ENCODE results near the gene TMEM154.

Gene TMEM154

GRCh38 chr4:152620915-152621314 is 58.9 kb downstream of the TMEM154 start:
- no peak for ATAC-seq

GRCh38 chr4:152620218-152620617 is 59.6 kb downstream of the TMEM154 start:
- ATAC-seq, result no peak

GRCh38 chr4:152619556-152619955 is 60.2 kb downstream of the TMEM154 start:
- ATAC-seq, result no peak

- no peak for ATAC-seq
Measured at GRCh38 chr4:152618971-152619370, 60.8 kb downstream of the TMEM154 start.

- no peak for ATAC-seq
Measured at GRCh38 chr4:152616804-152617203, 63.0 kb downstream of the TMEM154 start.

GRCh38 chr4:152613841-152614721 is 65.7 kb downstream of the TMEM154 start:
- ATAC-seq, result no peak

GRCh38 chr4:152613351-152613750 is 66.4 kb downstream of the TMEM154 start:
- no peak for ATAC-seq

GRCh38 chr4:152610131-152610530 is 69.7 kb downstream of the TMEM154 start:
- no peak for ATAC-seq

GRCh38 chr4:152609481-152609880 is 70.3 kb downstream of the TMEM154 start:
- no peak for ATAC-seq

GRCh38 chr4:152607178-152607577 is 72.6 kb downstream of the TMEM154 start:
- no peak for ATAC-seq

- ATAC-seq, result peak; percentile 55 to 67
Measured at GRCh38 chr4:152606753-152607152, 73.0 kb downstream of the TMEM154 start.

GRCh38 chr4:152605641-152606335 is 74.0 kb downstream of the TMEM154 start:
- no peak for ATAC-seq

GRCh38 chr4:152605031-152605430 is 74.8 kb downstream of the TMEM154 start:
- ATAC-seq, result no peak

GRCh38 chr4:152601156-152601555 is 78.6 kb downstream of the TMEM154 start:
- no peak for ATAC-seq

- no peak for ATAC-seq
Measured at GRCh38 chr4:152599636-152600035, 80.2 kb downstream of the TMEM154 start.

GRCh38 chr4:152599095-152599494 is 80.7 kb downstream of the TMEM154 start:
- no peak for ATAC-seq

GRCh38 chr4:152598454-152598853 is 81.3 kb downstream of the TMEM154 start:
- ATAC-seq, result no peak

GRCh38 chr4:152594978-152595925 is 84.5 kb downstream of the TMEM154 start:
- ATAC-seq, result no peak

- no peak for ATAC-seq
Measured at GRCh38 chr4:152594057-152594456, 85.7 kb downstream of the TMEM154 start.

- no peak for ATAC-seq
Measured at GRCh38 chr4:152591876-152592275, 87.9 kb downstream of the TMEM154 start.

- ATAC-seq, result peak in 1 of 2 donors; percentile 35
Measured at GRCh38 chr4:152591396-152591795, 88.4 kb downstream of the TMEM154 start.

GRCh38 chr4:152590179-152591031 is 89.4 kb downstream of the TMEM154 start:
- ATAC-seq, result no peak
